Brain microvascular endothelial cell (primary cell): ENCODE results near the gene MYOZ3.

Experiments used
- DNase-seq: peaks from one replicate; pipeline ENCODE4 v3.0.0-alpha.2; 2020
- H3K27ac ChIP-seq: fragments of 250-450 bp; sonication (Bioruptor Pico); 2 replicates; pipeline ENCODE4 v1.5.1; 2020; ENCODE audit warnings: mild to moderate bottlenecking, moderate library complexity
- H3K27me3 ChIP-seq: fragments of 250-450 bp; sonication (Bioruptor Pico); replicated peaks from 2 replicates; pipeline ENCODE4 v1.5.1; 2020; ENCODE audit warnings: mild to moderate bottlenecking
- H3K36me3 ChIP-seq: fragments of 250-450 bp; sonication (Bioruptor Pico); replicated peaks from 2 replicates; pipeline ENCODE4 v1.5.1; 2020; ENCODE audit warnings: mild to moderate bottlenecking
- H3K4me3 ChIP-seq: 2 replicates; pipeline ENCODE4 v1.5.1; 2011; ENCODE audit warnings: low read depth, mild to moderate bottlenecking, control low read depth, low read length, moderate library complexity
- in situ Hi-C: cut with HindIII; loops from 2 replicates; pipeline ENCODE4 v1.10.0; 2017; ENCODE audit warnings: low sequenced_read_pairs, low pct_ligation_motif_present
- TF ChIP-seq, protein P1 (sequence below): IDR thresholded peaks from 2 replicates; pipeline ENCODE4 v1.5.1; 2011; ENCODE audit warnings: low read depth, mild to moderate bottlenecking, moderate library complexity, low read length, control low read depth, inconsistent platforms; ENCODE audit errors: missing control alignments

MYOZ3 gene

DNA sequence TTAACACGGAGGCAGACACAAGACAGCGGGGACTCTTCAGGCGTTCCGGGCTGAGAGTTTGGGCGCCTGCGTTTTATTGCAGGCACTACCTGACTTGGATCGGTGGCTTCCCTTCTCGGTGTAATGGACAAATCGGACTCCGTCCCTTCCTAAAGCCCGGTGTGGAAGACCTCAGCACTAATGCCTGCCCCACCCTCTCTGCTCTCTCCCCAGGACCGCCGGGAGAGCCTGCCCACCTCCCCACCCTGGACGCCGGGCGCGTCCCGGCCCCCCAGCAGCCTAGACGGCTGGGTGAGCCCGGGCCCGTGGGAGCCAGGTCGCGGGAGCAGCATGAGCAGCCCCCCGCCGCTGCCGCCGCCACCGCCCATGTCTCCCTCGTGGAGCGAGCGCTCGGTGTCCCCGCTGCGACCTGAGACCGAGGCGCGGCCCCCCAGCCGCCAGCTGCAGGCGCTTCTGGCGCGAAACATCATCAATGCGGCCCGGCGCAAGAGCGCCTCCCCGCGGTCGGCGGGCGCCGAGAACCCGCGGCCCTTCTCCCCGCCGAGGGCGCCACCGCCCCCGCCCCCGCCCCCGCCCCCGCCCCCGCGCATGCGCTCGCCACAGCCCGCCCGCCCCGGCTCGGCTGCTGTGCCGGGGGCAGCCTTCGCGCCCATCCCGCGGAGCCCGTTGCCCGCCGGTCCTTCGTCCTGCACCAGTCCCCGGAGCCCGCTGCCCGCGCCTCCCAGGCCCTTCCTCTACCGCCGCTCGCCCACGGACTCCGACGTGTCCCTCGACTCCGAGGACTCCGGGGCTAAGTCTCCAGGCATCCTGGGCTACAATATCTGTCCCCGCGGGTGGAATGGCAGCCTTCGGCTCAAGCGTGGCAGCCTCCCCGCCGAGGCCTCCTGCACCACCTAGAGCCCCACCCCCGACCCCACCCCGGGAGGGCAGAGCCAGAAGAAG lies 4.6 kb upstream of the MYOZ3 start:
- Histone ChIP-seq H3K4me3 (peak overlapping the region; percentile 54), H3K27ac (no peak overlapping the region), H3K36me3 (peaks cover 4% of the 10 kb centered on the region), H3K27me3 (peaks cover 3% of the 10 kb centered on the region)
- TF ChIP-seq, protein P1, sequence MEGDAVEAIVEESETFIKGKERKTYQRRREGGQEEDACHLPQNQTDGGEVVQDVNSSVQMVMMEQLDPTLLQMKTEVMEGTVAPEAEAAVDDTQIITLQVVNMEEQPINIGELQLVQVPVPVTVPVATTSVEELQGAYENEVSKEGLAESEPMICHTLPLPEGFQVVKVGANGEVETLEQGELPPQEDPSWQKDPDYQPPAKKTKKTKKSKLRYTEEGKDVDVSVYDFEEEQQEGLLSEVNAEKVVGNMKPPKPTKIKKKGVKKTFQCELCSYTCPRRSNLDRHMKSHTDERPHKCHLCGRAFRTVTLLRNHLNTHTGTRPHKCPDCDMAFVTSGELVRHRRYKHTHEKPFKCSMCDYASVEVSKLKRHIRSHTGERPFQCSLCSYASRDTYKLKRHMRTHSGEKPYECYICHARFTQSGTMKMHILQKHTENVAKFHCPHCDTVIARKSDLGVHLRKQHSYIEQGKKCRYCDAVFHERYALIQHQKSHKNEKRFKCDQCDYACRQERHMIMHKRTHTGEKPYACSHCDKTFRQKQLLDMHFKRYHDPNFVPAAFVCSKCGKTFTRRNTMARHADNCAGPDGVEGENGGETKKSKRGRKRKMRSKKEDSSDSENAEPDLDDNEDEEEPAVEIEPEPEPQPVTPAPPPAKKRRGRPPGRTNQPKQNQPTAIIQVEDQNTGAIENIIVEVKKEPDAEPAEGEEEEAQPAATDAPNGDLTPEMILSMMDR: peak; percentile 61
- in situ Hi-C loops: loop anchor here (25.0 kb wide), 1 partner anchor 94 kb away; no protein-coding TSS in a partner anchor
- no peak for DNase-seq

DNA sequence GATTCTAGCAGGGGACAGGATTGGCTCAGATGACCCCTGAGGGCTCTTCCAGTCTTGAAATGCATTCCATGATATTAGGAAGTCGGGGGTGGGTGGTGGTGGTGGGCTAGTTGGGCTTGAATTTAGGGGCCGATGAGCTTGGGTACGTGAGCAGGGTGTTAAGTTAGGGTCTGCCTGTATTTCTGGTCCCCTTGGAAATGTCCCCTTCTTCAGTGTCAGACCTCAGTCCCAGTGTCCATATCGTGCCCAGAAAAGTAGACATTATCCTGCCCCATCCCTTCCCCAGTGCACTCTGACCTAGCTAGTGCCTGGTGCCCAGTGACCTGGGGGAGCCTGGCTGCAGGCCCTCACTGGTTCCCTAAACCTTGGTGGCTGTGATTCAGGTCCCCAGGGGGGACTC lies 2.9 kb upstream of the MYOZ3 start:
- no peak for DNase-seq
- Histone ChIP-seq H3K27ac (no peak overlapping the region), H3K4me3 (no peak overlapping the region), H3K27me3 (peaks cover 6% of the 10 kb centered on the region), H3K36me3 (no peaks in the 10 kb centered on the region)
- TF ChIP-seq, protein P1: no peak
- in situ Hi-C loops: loop anchor here (25.0 kb wide), 1 partner anchor 96 kb away; no protein-coding TSS in a partner anchor

DNA sequence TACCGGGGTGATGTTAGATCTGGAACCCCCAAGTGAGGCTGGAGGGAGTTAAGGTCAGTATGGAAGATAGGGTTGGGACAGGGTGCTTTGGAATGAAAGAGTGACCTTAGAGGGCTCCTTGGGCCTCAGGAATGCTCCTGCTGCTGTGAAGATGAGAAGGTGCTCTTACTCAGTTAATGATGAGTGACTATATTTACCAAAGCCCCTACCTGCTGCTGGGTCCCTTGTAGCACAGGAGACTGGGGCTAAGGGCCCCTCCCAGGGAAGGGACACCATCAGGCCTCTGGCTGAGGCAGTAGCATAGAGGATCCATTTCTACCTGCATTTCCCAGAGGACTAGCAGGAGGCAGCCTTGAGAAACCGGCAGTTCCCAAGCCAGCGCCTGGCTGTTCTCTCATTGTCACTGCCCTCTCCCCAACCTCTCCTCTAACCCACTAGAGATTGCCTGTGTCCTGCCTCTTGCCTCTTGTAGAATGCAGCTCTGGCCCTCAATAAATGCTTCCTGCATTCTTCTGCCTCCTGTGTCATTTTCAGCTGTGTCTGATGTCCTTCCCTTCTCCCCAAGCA lies 2.3 kb upstream of the MYOZ3 start:
- in situ Hi-C loops: loop anchor here (25.0 kb wide), 1 partner anchor 96 kb away; no protein-coding TSS in a partner anchor
- Histone ChIP-seq H3K27ac (no peak overlapping the region), H3K27me3 (peaks cover 6% of the 10 kb centered on the region), H3K36me3 (no peaks in the 10 kb centered on the region), H3K4me3 (no peak overlapping the region)
- TF ChIP-seq, protein P1: no peak
- no peak for DNase-seq

DNA sequence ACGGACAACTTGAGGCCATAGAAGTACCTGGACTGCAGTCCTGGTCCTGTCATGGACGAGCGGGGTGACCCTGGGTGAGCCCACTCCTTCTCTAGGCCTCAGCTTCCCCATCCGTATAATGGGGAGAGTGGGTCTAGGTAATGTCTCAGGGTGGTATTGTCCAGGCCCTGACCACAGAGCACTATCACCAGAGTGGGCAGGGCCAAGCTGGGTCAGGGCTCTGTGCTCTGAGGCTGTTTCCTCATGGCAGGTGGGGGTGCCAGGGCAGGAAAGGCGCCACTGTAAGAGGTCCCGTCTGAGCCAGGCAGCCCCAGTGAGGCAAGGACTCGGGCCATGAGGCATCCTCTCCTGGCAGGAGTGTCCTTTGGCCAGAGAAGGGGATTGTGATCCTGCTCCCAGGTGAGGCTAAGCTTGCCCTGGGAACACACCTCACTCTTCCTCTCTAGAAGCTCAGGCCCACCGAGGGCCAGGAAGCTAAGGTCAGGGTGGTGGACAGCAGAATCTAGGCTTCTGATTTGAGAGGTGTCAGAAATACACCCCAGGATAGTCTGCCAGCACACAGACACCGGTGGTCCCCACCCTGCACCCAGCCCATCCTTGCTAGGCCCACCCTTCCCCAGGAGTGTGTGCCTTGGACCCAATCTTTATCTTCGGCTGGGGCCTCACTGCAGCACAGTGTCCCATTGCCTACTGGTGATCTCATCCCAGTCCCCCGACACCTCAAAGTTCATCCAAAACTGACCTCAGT lies 1.5 kb upstream of the MYOZ3 start:
- TF ChIP-seq, protein P1: no peak
- Histone ChIP-seq H3K27me3 (peaks cover 6% of the 10 kb centered on the region), H3K36me3 (no peaks in the 10 kb centered on the region), H3K4me3 (no peak overlapping the region), H3K27ac (no peak overlapping the region)
- in situ Hi-C loops: loop anchor here (25.0 kb wide), 1 partner anchor 97 kb away; no protein-coding TSS in a partner anchor
- DNase-seq: no peak

DNA sequence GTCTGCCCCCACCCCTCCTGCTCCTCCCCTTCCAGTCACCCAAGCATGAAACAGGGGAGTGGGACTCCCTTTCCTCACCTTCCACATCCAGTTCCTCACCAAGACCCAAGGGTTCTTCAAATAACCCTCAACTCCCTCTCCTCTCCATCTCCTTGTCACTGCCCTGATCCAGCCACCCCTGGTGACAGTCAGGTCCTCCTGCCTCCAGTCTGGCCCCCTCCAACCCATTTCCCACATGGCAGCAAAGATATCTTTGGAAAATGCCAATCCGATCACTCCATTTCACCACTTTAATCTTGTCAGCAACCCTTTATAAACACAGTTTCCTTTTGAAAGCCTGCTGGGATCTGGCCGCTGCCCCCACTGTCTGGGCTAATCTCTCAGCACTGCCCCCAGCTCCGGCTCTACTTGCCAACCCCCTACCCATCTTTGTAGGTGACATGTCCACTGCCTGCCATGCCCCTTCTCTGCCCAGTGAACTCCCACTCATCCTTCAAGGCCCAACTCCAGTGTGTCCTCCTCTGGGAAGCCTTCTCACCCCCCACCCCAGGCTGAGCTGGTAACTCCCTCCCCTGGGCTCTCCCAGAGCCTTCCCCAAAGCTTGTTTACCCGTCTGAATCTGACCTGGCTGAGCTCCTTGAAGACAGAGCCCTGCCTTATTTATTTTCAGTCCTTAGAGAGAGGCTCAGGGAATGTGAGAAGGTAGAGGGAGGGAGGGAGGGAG lies 781 bp upstream of the MYOZ3 start:
- TF ChIP-seq, protein P1: no peak
- H3K36me3 ChIP-seq: no peaks in the 10 kb centered on the region
- DNase-seq: no peak
- in situ Hi-C loops: loop anchor here (25.0 kb wide), 1 partner anchor 98 kb away; no protein-coding TSS in a partner anchor
- H3K27me3 ChIP-seq: peaks cover 6% of the 10 kb centered on the region
- no peak overlapping the region for H3K4me3 ChIP-seq
- no peak overlapping the region for H3K27ac ChIP-seq
